IPS DF 6.9 (cell line): Measurements from ENCODE around the gene FARS2.

ENCODE experiments used
- DNase-seq: peaks from one replicate; pipeline ENCODE4 v3.0.0-alpha.2; 2013; ENCODE audit warnings: low read depth, low spot score
- H3K27ac ChIP-seq: one replicate; pipeline ENCODE4 v1.5.1; 2013; ENCODE audit warnings: low read length, control low read depth
- H3K27me3 ChIP-seq: 2 replicates; pipeline ENCODE4 v1.6.1; 2013; ENCODE audit warnings: mild to moderate bottlenecking, low read length; ENCODE audit not compliant: control insufficient read depth, insufficient read depth
- H3K36me3 ChIP-seq: 2 replicates; pipeline ENCODE4 v1.6.1; 2013; ENCODE audit warnings: low read length; ENCODE audit not compliant: control insufficient read depth, insufficient read depth
- H3K4me1 ChIP-seq: 2 replicates; pipeline ENCODE4 v1.6.1; 2013; ENCODE audit warnings: low read length; ENCODE audit not compliant: control insufficient read depth, insufficient read depth
- H3K4me3 ChIP-seq: 2 replicates; pipeline ENCODE4 v1.5.1; 2013; ENCODE audit warnings: mild to moderate bottlenecking, low read length
- H3K9me3 ChIP-seq: 2 replicates; pipeline ENCODE4 v1.6.1; 2013; ENCODE audit warnings: low read length, inconsistent platforms; ENCODE audit not compliant: control insufficient read depth, insufficient read depth
- WGBS: extraction: QIAGEN DNeasy Blood & Tissue Kit; methylation state at CpG from one replicate; pipeline ENCODE4 v1.1.7; 2013; ENCODE audit warnings: mixed read lengths, missing lambda C conversion rate; ENCODE audit not compliant: insufficient read length, insufficient coverage; 5-methylcytosine and 5-hydroxymethylcytosine counted together

Gene FARS2

DNA sequence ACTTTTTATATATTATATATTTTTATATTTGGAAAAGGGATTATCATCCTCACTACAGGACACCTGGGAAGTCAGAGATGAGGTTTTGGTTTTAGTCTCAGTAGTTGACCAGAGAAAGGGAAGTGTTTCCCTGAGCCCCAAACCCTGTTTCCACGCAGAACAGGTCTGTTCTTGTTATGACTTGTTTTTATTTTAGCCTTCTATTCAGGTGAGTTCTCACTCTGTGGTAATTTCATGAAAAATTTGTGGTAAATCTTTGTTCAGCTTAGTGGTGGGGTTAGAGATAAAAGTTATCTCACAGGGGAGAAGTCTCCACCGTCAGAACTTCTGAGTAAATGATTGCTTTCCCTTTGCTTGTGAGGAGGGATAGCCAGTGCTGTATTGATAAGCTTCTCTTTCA lies 224.9 kb downstream of the FARS2 start:
- H3K4me3 ChIP-seq: no peak overlapping the region
- H3K4me1 ChIP-seq: no peaks in the 10 kb centered on the region
- no CpG with 5 or more reads among the region's 2 CpGs for WGBS
- no peak for DNase-seq
- H3K9me3 ChIP-seq: no peaks in the 10 kb centered on the region
- H3K27me3 ChIP-seq: no peaks in the 10 kb centered on the region
- no peak overlapping the region for H3K27ac ChIP-seq
- H3K36me3 ChIP-seq: no peaks in the 10 kb centered on the region

DNA sequence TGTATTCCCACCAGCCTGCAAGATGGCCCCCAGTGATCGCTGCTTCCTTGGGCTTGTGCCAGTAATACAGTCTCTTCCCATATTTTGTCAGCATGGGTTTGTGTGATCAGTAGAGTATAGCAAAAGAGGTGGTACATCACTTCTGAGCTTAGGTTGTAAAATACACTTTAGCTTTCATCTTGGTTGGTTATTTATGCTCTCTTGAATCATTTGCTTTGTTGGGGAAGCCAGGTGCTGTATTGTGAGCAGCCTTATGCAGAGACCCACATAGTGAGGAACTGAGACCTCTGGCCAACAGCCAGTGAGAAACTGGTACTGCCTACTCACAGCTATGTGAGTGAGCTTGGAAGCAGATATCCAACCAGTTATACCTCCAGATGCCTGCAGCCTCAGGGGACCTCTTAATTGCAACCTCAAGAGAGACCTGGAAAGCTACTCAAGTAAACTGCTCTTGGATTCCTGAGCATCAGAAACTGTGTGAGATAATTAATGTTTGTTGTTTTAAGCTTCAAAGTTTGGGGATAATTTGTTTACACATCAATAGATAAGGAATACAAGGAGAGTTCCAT lies 229.3 kb downstream of the FARS2 start:
- no CpG with 5 or more reads among the region's 1 CpG for WGBS
- no peak for DNase-seq
- H3K9me3 ChIP-seq: no peaks in the 10 kb centered on the region

DNA sequence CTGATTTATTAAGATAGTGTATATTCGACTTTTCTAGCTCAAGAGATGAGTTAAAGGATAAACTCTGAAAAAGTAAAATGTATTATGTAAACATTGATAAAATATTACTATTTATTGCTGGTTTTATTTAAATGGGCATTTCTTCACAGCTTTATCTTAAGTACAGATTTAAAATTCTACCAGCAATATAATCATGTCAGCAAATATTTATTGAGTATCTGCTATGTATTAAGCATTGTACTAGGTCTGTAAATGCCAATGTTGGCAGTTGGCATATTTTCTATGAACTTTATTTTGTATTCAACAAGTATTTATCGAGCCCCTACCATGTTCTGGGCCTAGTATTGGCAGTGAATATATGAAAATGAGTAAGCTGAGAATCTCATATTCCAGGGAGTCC lies 231.0 kb downstream of the FARS2 start:
- Histone ChIP-seq H3K4me1 (no peaks in the 10 kb centered on the region), H3K27me3 (no peaks in the 10 kb centered on the region), H3K4me3 (no peak overlapping the region), H3K36me3 (no peaks in the 10 kb centered on the region), H3K9me3 (no peaks in the 10 kb centered on the region), H3K27ac (no peak overlapping the region)
- no CpG with 5 or more reads among the region's 2 CpGs for WGBS
- DNase-seq: no peak

More for the DNA sequence above, 229.3 kb downstream of the FARS2 start:
- no peak overlapping the region for H3K27ac ChIP-seq
- no peaks in the 10 kb centered on the region for H3K36me3 ChIP-seq
- H3K4me1 ChIP-seq: no peaks in the 10 kb centered on the region
- no peak overlapping the region for H3K4me3 ChIP-seq
- no peaks in the 10 kb centered on the region for H3K27me3 ChIP-seq

DNA sequence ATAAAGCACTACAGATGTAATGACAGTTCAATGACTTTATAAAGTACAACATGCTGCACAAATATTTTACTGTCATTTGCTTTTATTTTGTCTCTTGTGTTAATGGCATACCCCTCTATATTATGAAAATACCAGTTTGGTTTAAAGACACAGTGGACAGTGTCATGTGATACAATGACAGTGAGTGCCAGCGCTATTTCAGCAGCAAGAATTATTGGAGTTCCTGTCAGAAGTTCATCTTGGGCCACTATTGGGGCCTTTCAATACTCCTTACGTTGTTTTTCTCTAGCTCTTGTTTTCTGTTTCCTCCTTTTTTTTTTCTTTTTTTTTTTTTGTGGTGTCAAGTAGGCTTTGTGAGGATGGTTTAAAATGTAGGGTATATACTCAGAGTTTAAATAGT lies 232.5 kb downstream of the FARS2 start:
- Histone ChIP-seq H3K36me3 (no peaks in the 10 kb centered on the region), H3K4me1 (no peaks in the 10 kb centered on the region), H3K4me3 (no peak overlapping the region), H3K9me3 (no peaks in the 10 kb centered on the region), H3K27ac (no peak overlapping the region), H3K27me3 (no peaks in the 10 kb centered on the region)
- no peak for DNase-seq
- WGBS: no CpG with 5 or more reads among the region's 2 CpGs

DNA sequence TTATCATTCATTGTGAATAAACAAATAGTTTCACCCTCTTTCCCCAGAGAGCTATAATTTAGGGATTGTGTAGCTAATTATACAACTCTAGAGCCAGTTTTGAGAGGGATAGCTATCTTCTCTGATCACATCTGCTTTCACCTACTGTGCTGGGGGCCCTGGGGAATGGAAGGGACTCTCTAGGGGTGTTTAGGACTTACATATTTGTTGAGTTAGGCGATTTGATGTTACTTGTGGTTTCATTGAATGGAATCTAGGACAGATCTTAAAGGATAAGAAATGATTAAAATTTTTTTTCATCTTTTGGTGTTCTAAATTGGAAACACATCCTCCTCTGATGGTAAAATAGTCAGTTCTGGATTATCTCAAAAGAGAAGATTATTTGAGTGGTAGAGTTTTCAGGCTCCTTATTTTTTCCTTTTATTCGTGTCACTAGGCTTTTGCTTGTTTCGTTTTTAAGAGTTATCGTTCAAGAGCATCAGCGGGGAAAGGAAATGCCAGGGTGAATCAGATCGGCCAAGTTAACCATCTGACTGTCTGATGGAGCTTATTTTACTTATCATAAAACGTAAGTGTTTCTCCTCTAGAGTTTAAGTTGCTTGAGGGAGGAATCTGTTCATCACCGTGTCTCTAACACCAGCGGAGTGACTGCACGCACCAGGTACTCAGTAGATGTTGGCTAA lies 236.7 kb downstream of the FARS2 start:
- Histone ChIP-seq H3K4me3 (no peak overlapping the region), H3K4me1 (0 out of 2 replicates have a peak, but pooled peaks cover 2% of the 10 kb centered on the region), H3K36me3 (no peaks in the 10 kb centered on the region), H3K27me3 (no peaks in the 10 kb centered on the region), H3K9me3 (no peaks in the 10 kb centered on the region), H3K27ac (no peak overlapping the region)
- DNase-seq: no peak
- no CpG with 5 or more reads among the region's 10 CpGs for WGBS

DNA sequence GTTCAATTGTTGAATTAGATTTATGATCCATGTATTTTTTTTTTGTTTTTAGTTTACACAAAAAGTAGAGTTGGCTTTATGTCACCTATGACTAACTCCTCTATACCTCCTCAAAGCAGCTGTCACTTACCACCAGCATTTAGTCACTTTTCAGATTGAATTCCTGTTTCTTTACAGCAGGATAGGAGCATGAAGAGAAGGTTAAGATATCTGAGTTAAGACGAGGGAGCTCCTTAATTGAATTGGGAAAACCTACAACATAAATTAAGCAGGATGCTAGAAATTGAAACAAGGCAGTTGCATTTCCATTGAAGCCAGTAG lies 237.2 kb downstream of the FARS2 start:
- no CpG with 5 or more reads among the region's 1 CpG for WGBS
- Histone ChIP-seq H3K27ac (no peak overlapping the region), H3K9me3 (no peaks in the 10 kb centered on the region), H3K4me3 (no peak overlapping the region), H3K27me3 (no peaks in the 10 kb centered on the region), H3K36me3 (no peaks in the 10 kb centered on the region), H3K4me1 (0 out of 2 replicates have a peak, but pooled peaks cover 2% of the 10 kb centered on the region)
- no peak for DNase-seq

DNA sequence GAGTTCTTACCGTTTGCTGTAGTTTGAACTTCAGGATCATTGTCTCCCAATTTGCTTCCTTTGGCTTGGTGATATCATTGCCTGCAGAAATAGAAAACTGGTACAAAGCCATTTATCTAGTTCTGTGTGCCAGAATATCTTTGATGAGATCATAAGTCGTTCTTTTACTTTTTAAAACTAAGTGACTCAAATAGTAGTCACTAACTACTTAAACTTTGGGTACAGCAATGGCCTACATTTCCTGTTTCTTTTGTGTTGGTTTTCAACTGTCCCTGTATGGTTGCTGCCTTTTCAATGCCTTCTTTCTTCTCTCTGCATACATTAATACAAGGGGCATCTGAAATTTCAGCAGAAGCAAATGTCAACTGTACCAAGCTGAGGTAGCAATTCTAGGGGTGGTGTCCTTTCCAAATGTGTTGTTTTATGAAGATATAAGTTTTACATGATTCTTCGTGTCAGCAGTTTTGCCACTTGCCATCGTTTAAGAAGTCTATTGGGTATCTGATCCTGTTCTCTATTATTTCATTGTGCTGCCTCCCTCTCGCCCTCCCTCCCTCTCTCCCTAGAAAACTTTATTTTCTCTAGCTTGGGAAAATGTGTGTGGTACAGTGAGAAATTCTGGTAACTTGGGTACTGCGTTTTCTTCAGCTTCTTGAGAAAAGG lies 238.5 kb downstream of the FARS2 start:
- H3K27ac ChIP-seq: no peak overlapping the region

DNA sequence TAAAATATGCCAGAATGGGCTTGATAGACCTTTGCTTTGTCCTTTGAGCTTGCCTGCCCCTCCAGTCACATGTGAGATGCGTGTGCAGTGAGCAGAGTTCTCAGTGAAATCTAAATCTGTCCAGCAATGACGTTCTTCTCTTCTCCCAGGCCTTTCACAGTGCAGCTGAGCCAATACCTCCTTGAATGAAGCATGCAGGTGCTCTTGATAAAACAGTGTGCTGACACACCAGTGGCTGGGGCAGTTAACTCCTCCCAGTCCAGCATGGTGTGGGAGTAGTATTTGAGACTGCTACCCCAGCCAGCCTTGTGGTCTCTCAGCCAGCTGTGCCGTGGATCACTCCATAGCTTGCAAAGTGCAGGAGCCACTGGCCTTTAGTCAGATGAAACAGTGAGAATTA lies 240.5 kb downstream of the FARS2 start:
- no peaks in the 10 kb centered on the region for H3K9me3 ChIP-seq
- DNase-seq: no peak
- 0 out of 2 replicates have a peak, but pooled peaks cover 2% of the 10 kb centered on the region for H3K4me1 ChIP-seq
- H3K36me3 ChIP-seq: no peaks in the 10 kb centered on the region
- no peak overlapping the region for H3K27ac ChIP-seq
- WGBS: no CpG with 5 or more reads among the region's 3 CpGs
- no peak overlapping the region for H3K4me3 ChIP-seq
- H3K27me3 ChIP-seq: no peaks in the 10 kb centered on the region

More for the DNA sequence above, 238.5 kb downstream of the FARS2 start:
- no peaks in the 10 kb centered on the region for H3K9me3 ChIP-seq
- no peaks in the 10 kb centered on the region for H3K36me3 ChIP-seq
- 0 out of 2 replicates have a peak, but pooled peaks cover 2% of the 10 kb centered on the region for H3K4me1 ChIP-seq
- no peaks in the 10 kb centered on the region for H3K27me3 ChIP-seq
- no peak for DNase-seq
- no peak overlapping the region for H3K4me3 ChIP-seq
- WGBS: no CpG with 5 or more reads among the region's 6 CpGs

DNA sequence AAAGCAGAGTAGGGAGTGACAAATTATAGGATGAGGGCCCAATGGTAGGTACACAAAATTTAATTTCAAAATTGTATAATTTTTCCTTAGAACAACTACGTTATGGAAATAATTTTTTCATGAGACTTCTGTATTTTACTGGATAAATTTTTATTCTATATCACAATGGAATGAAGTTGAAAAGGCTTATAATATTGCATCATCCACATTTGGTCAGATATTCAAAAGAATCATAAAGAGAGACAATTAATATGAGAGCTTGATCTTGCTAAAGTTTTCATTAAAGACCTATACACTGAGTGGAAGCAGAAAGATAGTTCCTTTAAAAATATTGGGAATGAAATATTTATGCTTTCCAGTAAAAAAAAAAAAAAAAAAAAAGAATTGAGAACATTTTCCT lies 242.8 kb downstream of the FARS2 start:
- Histone ChIP-seq H3K9me3 (no peaks in the 10 kb centered on the region), H3K36me3 (no peaks in the 10 kb centered on the region), H3K27ac (no peak overlapping the region), H3K27me3 (no peaks in the 10 kb centered on the region), H3K4me1 (0 out of 2 replicates have a peak, but pooled peaks cover 2% of the 10 kb centered on the region), H3K4me3 (no peak overlapping the region)
- WGBS: no CpG with 5 or more reads among the region's 1 CpG
- no peak for DNase-seq

DNA sequence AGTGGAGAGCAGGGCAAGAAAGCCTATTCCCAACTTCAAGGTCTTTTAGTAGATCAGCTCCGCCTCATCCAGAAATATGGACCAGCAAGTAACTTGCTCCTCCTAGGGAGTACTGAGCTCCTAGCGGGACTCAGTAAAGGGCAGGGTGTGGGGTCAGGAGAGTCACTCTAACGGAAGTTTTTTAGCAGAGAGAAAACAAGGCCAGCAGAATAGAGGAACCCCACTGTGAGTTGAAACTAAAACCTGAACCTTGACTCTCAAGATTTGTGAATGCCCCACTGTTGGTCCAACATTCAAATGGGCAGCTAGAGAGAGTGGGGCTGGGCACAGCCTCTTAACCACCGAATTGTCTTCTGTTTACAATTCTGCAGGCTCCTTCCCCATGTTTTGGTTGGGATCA lies 244.8 kb downstream of the FARS2 start:
- no CpG with 5 or more reads among the region's 4 CpGs for WGBS
- H3K9me3 ChIP-seq: no peaks in the 10 kb centered on the region

More for the DNA sequence above, 244.8 kb downstream of the FARS2 start:
- H3K27ac ChIP-seq: no peak overlapping the region
- H3K4me1 ChIP-seq: no peaks in the 10 kb centered on the region; the same call in 1 of the 2 replicates
- no peaks in the 10 kb centered on the region for H3K36me3 ChIP-seq
- DNase-seq: no peak
- no peak overlapping the region for H3K4me3 ChIP-seq
- H3K27me3 ChIP-seq: no peaks in the 10 kb centered on the region
